HG02759 (cell line): ENCODE measurements around the gene WFDC12.

Source experiments
- ATAC-seq: cut with Tn5 transposase; IDR thresholded peaks from one replicate; pipeline ENCODE4 v1.9.1; 2021; ENCODE audit warnings: mild to moderate bottlenecking, moderate library complexity; ENCODE audit not compliant: unreplicated experiment

Gene WFDC12

DNA sequence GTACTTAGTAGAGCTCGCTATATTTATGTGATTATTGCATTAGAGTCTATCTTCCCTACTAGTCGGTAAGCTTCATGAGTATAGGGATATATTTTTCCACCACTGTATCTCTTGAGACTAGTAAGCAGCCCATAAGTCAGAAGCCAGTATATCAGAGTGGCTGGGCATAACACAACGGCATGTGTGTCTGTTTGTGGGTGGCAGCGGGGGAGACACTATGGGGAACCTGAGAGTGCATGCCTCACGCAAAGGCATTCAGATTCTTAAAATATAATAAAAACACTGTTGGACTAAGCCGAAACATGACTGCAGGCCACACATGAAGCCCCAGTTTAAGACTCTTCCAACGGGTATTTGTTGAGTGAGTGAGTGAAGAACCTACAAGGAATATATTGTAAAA is 31.4 kb downstream of the WFDC12 start:
- no peak for ATAC-seq

DNA sequence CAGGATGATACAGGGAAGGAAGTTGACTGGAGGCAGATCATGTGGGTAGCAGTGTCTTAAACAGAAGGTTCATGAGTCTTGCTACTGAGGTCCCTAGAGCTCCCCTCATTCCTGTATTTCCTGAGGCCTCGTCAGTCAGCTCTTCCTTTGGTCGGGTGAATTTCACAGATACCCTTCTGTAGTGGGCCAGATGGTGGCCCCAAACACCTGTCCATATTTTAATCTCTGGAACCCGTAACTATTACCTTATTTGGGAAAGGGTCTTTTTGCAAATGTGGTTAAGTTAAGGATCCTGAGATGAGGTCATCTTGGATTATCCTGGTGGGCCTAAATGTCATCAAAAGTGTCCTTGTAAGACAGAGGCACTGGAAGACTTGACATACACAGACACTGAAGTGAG is 32.9 kb downstream of the WFDC12 start:
- no peak for ATAC-seq

DNA sequence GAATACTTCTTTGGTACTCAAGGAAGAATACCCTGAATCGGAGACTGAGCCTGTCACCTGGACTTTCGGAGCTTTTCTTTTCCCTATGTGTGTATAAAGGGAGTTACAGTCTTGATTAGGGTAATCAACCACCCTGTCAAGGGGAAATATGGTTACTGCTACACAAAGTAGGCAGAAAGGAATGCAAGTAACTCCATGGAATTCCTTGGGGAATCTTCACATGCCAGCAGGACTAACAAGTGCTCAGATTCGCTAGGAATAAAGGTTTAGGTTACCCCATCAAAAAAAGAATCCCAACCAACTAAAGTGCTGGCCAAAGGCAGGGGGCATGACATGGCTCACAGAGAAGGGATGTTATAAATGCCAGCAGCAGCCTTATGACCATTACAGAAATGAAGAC is 33.8 kb downstream of the WFDC12 start:
- ATAC-seq = no peak

DNA sequence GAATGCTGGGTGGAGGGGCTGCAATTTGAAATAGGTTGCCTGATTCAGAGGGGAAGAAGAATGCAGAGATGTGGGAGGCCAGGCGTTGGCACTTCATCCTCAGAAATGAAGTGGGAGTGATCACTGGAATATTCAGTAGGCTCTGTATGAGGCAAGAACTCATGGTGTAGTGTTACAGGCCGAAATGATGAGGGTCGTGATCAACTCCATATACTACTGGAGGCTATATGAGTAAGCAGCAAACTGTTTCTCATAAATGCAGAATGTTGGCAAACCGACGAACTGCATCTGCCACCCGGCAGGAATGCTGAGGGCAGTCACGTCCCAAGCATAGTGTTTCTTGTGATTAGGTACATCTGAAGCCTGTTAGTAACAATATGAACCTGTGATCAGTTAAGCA is 36.0 kb downstream of the WFDC12 start:
- no peak for ATAC-seq

DNA sequence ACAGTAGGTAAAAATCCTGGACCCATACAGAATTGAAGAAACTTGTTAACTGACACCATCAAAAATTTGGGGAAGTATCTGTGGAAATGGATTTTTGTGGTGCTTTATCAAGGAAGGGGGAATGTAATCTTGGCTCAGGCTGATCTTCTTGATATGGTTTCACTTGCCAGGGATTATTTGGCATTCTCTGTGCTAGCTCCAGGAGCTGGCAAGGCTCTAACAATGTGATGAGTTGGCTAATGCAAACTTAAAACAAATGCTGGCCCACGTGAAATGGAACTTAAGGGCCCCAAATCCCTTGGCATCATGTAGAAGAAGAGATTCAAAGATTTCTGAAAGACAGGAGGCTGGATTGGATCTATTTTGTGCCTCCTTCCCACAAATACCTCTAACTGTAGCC is 36.5 kb downstream of the WFDC12 start:
- ATAC-seq = no peak

DNA sequence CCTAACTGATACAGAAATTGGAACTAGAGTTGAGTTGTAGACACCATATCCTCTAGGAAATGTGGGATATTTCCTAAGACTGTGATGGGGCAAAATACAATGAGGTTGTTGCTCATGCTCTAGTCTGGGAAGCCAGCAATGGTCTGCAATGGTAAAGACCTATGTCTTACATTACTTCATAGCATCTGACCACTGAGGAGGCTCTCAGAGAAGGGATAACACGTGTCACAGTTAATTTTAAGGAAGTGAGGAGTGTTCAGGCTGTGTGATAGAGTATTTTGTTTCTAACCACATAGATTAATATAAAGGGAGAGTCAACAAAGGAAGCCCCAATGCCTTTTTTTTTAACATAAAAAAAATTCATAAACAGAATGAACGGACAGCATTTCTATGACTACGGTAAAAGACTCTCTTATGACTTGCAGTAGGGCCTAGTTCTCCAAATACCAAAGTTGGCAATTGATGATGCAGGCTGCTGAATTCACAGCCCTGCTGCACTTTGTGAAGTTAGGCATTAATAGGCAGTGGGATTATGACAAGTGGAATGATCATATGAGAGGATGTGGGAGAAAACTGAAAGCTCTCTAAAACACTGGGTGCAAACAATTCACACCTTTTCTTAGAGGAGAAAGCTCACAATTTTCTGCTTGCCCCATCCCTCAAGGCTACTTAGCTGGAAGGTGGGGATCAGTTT is 37.0 kb downstream of the WFDC12 start:
- ATAC-seq = no peak

DNA sequence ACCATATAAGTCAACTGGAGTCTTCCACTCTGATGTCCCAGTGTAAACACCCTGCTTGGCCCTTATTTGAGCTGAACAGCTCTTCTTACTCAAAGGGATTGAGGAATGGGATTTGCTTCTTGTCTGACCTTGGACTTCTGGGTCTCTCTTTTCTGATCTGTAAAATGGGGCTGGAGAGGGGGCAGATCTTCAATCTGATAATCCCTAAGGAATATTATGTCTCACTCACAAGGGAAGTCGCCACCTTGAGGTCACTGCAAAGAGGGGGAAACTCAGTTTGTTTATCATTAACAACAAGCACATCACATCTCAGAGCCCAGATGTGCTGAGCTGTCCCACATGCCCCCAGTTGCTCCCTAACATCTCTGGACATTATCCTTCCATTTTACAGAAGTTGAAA is 38.4 kb downstream of the WFDC12 start:
- ATAC-seq = no peak

DNA sequence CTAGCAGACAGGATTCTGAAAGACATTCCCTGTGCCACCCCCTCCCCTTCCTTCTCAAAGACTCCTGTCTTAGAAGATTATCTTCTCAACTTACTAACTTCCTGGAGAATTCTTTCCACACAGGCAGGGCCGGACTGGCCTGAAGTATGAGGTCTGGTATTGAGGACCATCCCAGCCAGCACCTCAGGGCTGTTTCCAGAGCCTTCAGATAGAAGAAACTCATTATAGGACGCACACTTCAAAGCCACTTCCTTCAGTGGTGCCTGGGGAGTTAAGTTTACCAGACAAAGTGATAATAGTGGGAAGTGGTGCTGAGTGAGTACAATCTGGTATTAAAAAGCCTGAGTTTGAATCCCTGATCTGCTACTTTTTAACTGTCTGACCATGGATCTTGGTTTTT is 39.0 kb downstream of the WFDC12 start:
- ATAC-seq = no peak

DNA sequence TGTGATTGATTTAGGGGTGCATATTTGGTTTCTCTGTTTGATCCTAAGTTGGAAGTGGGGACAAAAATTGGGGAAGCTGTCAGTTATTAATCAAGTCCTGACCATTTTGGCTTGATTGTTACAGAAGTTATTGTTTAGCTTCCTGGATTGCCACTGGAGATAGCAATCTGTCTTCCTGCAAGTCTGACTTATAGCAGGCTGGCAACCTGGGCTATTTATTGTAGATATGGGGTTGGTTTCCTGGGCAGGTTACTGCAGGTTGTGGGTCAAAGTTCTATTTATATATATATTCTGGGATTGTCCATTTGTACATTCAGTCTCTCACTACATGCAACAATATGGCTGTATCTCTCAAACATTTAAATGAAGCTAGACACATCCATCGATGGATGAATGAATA is 41.1 kb downstream of the WFDC12 start:
- no peak for ATAC-seq

DNA sequence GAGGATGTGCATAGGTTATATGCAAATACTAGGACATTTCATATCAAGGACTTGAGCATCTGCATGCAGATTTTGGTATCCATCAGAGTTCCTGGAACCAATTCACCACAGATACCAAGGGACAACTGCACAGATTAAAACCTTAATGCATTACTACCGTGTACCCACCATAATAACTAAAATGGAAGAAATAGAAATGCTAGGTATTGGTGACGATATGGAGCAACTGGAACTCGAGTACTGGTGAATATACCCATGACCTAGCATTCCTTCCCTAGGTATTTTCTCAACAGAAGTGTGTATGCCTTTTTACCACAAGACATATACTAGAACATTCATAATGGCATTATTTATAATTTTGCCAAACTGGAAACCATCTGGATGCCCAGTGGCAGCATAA is 41.8 kb downstream of the WFDC12 start:
- ATAC-seq = no peak

DNA sequence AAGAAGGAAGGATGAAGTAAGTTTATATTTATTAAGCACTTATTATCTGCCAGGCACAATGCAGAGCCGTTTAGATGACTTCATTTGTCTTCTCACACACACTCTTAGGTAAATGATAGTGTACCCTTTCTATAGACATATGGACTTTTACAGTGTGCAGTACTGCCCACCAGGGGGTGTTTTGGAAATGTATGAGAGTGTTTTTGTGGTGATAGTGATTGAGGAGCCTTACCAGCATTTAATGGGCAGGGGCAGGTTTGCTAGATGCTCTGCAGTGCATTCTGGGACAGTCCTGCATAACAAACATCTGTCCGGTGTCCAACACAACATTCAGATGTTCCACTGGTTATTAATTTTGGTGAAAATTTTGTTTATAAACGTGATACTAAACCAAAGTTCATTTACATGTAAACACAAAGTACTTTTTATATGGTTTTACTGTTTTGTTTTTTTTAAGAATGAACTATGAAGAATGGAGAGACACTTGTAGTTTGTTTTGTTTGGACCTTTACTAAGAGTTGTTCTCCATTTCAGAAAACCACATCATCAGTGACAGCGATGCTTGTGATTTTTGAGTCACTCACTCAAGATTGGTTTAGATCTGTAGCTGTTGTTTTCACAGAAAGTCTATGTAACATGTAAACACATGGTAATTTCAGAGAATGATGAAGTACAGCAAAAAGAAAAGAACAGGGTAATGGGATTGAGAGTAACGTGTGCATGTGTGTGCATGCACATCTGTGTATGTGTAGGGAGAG is 43.2 kb downstream of the WFDC12 start:
- ATAC-seq = no peak

DNA sequence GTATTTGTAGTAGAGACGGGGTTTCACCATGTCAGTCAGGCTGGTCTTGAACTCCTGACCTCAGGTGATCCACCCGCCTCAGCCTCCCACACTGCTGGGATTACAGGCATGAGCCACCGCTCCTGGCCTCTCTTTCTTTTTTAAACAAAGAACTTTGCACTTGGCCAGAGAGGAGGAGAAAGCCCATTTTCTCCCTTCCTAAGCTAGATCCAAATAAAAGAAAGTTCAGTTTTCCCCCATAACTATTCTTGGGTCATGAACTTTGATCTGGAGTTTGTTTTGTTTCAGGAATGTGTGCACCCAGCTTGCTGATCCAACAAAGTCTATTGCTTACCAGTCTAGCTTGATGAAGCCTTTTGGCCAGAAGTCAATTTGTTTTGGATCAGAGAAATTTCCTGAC is 46.7 kb downstream of the WFDC12 start:
- ATAC-seq = no peak
